ENCODE measurements around the gene PDE3A. TPM values are rescaled to one million over a fixed set of nuclear protein-coding genes. Genes with fewer than 3 reads are reported as not detected.

PDE3A gene
- total and polyA plus RNA-seq, 4 experiments from 2014 or later, result not detected

- Mint-ChIP-seq H3K36me3 (no peaks in the 10 kb centered on the region), H3K27me3 (peaks cover 0 to 1% of the 10 kb centered on the region in 2 donors), H3K27ac (no peak overlapping the region), H3K4me3 (no peak overlapping the region), H3K4me1 (peaks cover 0 to 2% (median 0%) of the 10 kb centered on the region in 4 donors), H3K9me3 (peaks cover 0 to 1% (median 0%) of the 10 kb centered on the region in 8 donors)
- H3K9me3 ChIP-seq (ENCODE audit: control insufficient read depth in 1 of 2, low read length in 2 of 2), result no peaks in the 10 kb centered on the region
- no peak overlapping the region for H3K27ac ChIP-seq (ENCODE audit: low read depth, low read length)
- H3K27me3 ChIP-seq (ENCODE audit: insufficient read depth, low read length), result no peaks in the 10 kb centered on the region
- intact Hi-C loops (cut with micrococcal nuclease), result loop anchor here (5.0 kb wide), 1 partner anchor 1679 kb away; no protein-coding TSS in a partner anchor
- H3K36me3 ChIP-seq (ENCODE audit: insufficient read depth, low read length), result no peaks in the 10 kb centered on the region
- no peak for DNase-seq
- ChIA-PET CTCF (ENCODE audit: partially characterized antibody) (no interaction called here), POLR2A (ENCODE audit: partially characterized antibody) (no interaction called here)
- no peak overlapping the region for H3K4me3 ChIP-seq (ENCODE audit: low read length in 2 of 2)
- no peaks in the 10 kb centered on the region for H3K4me1 ChIP-seq (ENCODE audit: insufficient read depth, low read length)
These were observed 108.2 kb downstream of the PDE3A start for GRCh38 chr12:20476551-20476950.

GRCh38 chr12:20477255-20477654 is 108.9 kb downstream of the PDE3A start:
- no peaks in the 10 kb centered on the region for H3K4me1 ChIP-seq (ENCODE audit: insufficient read depth, low read length)
- H3K36me3 Mint-ChIP-seq, result no peaks in the 10 kb centered on the region
- no peak overlapping the region for H3K4me3 ChIP-seq (ENCODE audit: low read length in 2 of 2)
- DNase-seq, result no peak
- no peaks in the 10 kb centered on the region for H3K36me3 ChIP-seq (ENCODE audit: insufficient read depth, low read length)
- intact Hi-C loops (cut with micrococcal nuclease), result loop anchor here (5.0 kb wide), 1 partner anchor 1680 kb away; no protein-coding TSS in a partner anchor
- peaks cover 0 to 1% (median 0%) of the 10 kb centered on the region in 8 donors for H3K9me3 Mint-ChIP-seq
- POLR2A ChIA-PET (ENCODE audit: partially characterized antibody), result no interaction called here
- H3K27me3 Mint-ChIP-seq, result peaks cover 0 to 1% of the 10 kb centered on the region in 2 donors
- no peak overlapping the region for H3K27ac ChIP-seq (ENCODE audit: low read depth, low read length)
- H3K27me3 ChIP-seq (ENCODE audit: insufficient read depth, low read length), result no peaks in the 10 kb centered on the region
- peaks cover 0 to 2% (median 0%) of the 10 kb centered on the region in 4 donors for H3K4me1 Mint-ChIP-seq
- no peaks in the 10 kb centered on the region for H3K9me3 ChIP-seq (ENCODE audit: control insufficient read depth in 1 of 2, low read length in 2 of 2)
- CTCF ChIA-PET (ENCODE audit: partially characterized antibody), result no interaction called here
- no peak overlapping the region for H3K27ac Mint-ChIP-seq
- H3K4me3 Mint-ChIP-seq, result no peak overlapping the region

- DNase-seq, result no peak
- Mint-ChIP-seq H3K36me3 (no peaks in the 10 kb centered on the region), H3K4me1 (peaks cover 0 to 2% (median 0%) of the 10 kb centered on the region in 4 donors), H3K4me3 (no peak overlapping the region), H3K9me3 (peaks cover 0 to 1% (median 0%) of the 10 kb centered on the region in 8 donors), H3K27ac (no peak overlapping the region), H3K27me3 (peaks cover 0 to 1% of the 10 kb centered on the region in 2 donors)
- H3K27me3 ChIP-seq (ENCODE audit: insufficient read depth, low read length), result no peaks in the 10 kb centered on the region
- no peak overlapping the region for H3K4me3 ChIP-seq (ENCODE audit: low read length in 2 of 2)
- H3K4me1 ChIP-seq (ENCODE audit: insufficient read depth, low read length), result no peaks in the 10 kb centered on the region
- ChIA-PET POLR2A (ENCODE audit: partially characterized antibody) (no interaction called here), CTCF (ENCODE audit: partially characterized antibody) (no interaction called here)
- H3K9me3 ChIP-seq (ENCODE audit: control insufficient read depth in 1 of 2, low read length in 2 of 2), result no peaks in the 10 kb centered on the region
- intact Hi-C loops (cut with micrococcal nuclease), result loop anchor here (5.0 kb wide), 1 partner anchor 1680 kb away; no protein-coding TSS in a partner anchor
- H3K36me3 ChIP-seq (ENCODE audit: insufficient read depth, low read length), result no peaks in the 10 kb centered on the region
- no peak overlapping the region for H3K27ac ChIP-seq (ENCODE audit: low read depth, low read length)
These were observed 109.3 kb downstream of the PDE3A start for GRCh38 chr12:20477672-20478071.

GRCh38 chr12:20482491-20483054 is 114.2 kb downstream of the PDE3A start:
- CTCF ChIA-PET (ENCODE audit: partially characterized antibody), result interaction anchor here (1.1 to 1.4 kb wide), 2 partner anchors 15 to 19 kb away, joined by 3 read pairs; no protein-coding TSS in a partner anchor
- H3K27me3 Mint-ChIP-seq, result no peaks in the 10 kb centered on the region
- Histone ChIP-seq H3K36me3 (ENCODE audit: insufficient read depth, low read length) (no peaks in the 10 kb centered on the region), H3K27ac (ENCODE audit: low read depth, low read length) (no peak overlapping the region), H3K4me3 (ENCODE audit: low read length in 2 of 2) (no peak overlapping the region), H3K9me3 (ENCODE audit: control insufficient read depth in 1 of 2, low read length in 2 of 2) (no peaks in the 10 kb centered on the region), H3K27me3 (ENCODE audit: insufficient read depth, low read length) (no peaks in the 10 kb centered on the region), H3K4me1 (ENCODE audit: insufficient read depth, low read length) (no peaks in the 10 kb centered on the region)
- POLR2A ChIA-PET (ENCODE audit: partially characterized antibody), result no interaction called here
- DNase-seq, result no peak
- H3K36me3 Mint-ChIP-seq, result no peaks in the 10 kb centered on the region
- no peaks in the 10 kb centered on the region for H3K4me1 Mint-ChIP-seq
- intact Hi-C loops (cut with micrococcal nuclease), result no loop called here
- no peak overlapping the region for H3K4me3 Mint-ChIP-seq
- H3K9me3 Mint-ChIP-seq, result peaks cover 0 to 2% (median 0%) of the 10 kb centered on the region in 8 donors
- no peak overlapping the region for H3K27ac Mint-ChIP-seq

- ChIA-PET POLR2A (ENCODE audit: partially characterized antibody) (no interaction called here), CTCF (ENCODE audit: partially characterized antibody) (no interaction called here)
- intact Hi-C loops (cut with micrococcal nuclease), result no loop called here
These were observed 115.4 kb downstream of the PDE3A start for GRCh38 chr12:20483776-20484175.

GRCh38 chr12:20486233-20486632 is 117.9 kb downstream of the PDE3A start:
- H3K36me3 Mint-ChIP-seq, result no peaks in the 10 kb centered on the region
- Histone ChIP-seq H3K4me3 (ENCODE audit: low read length in 2 of 2) (no peak overlapping the region), H3K27ac (ENCODE audit: low read depth, low read length) (no peak overlapping the region), H3K9me3 (ENCODE audit: control insufficient read depth in 1 of 2, low read length in 2 of 2) (no peaks in the 10 kb centered on the region), H3K36me3 (ENCODE audit: insufficient read depth, low read length) (no peaks in the 10 kb centered on the region), H3K4me1 (ENCODE audit: insufficient read depth, low read length) (no peaks in the 10 kb centered on the region), H3K27me3 (ENCODE audit: insufficient read depth, low read length) (no peaks in the 10 kb centered on the region)
- CTCF ChIA-PET (ENCODE audit: partially characterized antibody), result no interaction called here
- H3K9me3 Mint-ChIP-seq, result peaks cover 0 to 2% (median 0%) of the 10 kb centered on the region in 8 donors
- no peak for DNase-seq
- POLR2A ChIA-PET (ENCODE audit: partially characterized antibody), result no interaction called here
- H3K27me3 Mint-ChIP-seq, result no peaks in the 10 kb centered on the region
- no peak overlapping the region for H3K4me3 Mint-ChIP-seq
- H3K4me1 Mint-ChIP-seq, result no peaks in the 10 kb centered on the region
- intact Hi-C loops (cut with micrococcal nuclease), result no loop called here
- H3K27ac Mint-ChIP-seq, result no peak overlapping the region

More at GRCh38 chr12:20483776-20484175, 115.4 kb downstream of the PDE3A start:
- Histone ChIP-seq H3K4me1 (ENCODE audit: insufficient read depth, low read length) (no peaks in the 10 kb centered on the region), H3K36me3 (ENCODE audit: insufficient read depth, low read length) (no peaks in the 10 kb centered on the region), H3K27me3 (ENCODE audit: insufficient read depth, low read length) (no peaks in the 10 kb centered on the region), H3K9me3 (ENCODE audit: control insufficient read depth in 1 of 2, low read length in 2 of 2) (no peaks in the 10 kb centered on the region), H3K4me3 (ENCODE audit: low read length in 2 of 2) (no peak overlapping the region), H3K27ac (ENCODE audit: low read depth, low read length) (no peak overlapping the region)
- Mint-ChIP-seq H3K9me3 (peaks cover 0 to 2% (median 0%) of the 10 kb centered on the region in 8 donors), H3K4me1 (no peaks in the 10 kb centered on the region), H3K27ac (no peak overlapping the region), H3K4me3 (no peak overlapping the region), H3K27me3 (no peaks in the 10 kb centered on the region), H3K36me3 (no peaks in the 10 kb centered on the region)
- DNase-seq, result no peak

GRCh38 chr12:20487519-20487918 is 119.2 kb downstream of the PDE3A start:
- Mint-ChIP-seq H3K4me1 (peaks cover 0 to 4% (median 0%) of the 10 kb centered on the region in 4 donors), H3K27ac (no peak overlapping the region), H3K4me3 (no peak overlapping the region), H3K9me3 (peaks cover 0 to 3% (median 0%) of the 10 kb centered on the region in 8 donors), H3K27me3 (no peaks in the 10 kb centered on the region), H3K36me3 (no peaks in the 10 kb centered on the region)
- Histone ChIP-seq H3K27me3 (ENCODE audit: insufficient read depth, low read length) (no peaks in the 10 kb centered on the region), H3K36me3 (ENCODE audit: insufficient read depth, low read length) (no peaks in the 10 kb centered on the region), H3K4me1 (ENCODE audit: insufficient read depth, low read length) (no peaks in the 10 kb centered on the region), H3K27ac (ENCODE audit: low read depth, low read length) (no peak overlapping the region), H3K4me3 (ENCODE audit: low read length in 2 of 2) (no peak overlapping the region), H3K9me3 (ENCODE audit: control insufficient read depth in 1 of 2, low read length in 2 of 2) (no peaks in the 10 kb centered on the region)
- ChIA-PET CTCF (ENCODE audit: partially characterized antibody) (no interaction called here), POLR2A (ENCODE audit: partially characterized antibody) (no interaction called here)
- DNase-seq, result no peak
- intact Hi-C loops (cut with micrococcal nuclease), result no loop called here
